HAP-1 (cell line): Measurements from ENCODE around the gene YY2.
A peak's percentile ranks its signal among the peaks of the same experiment; 100 is the strongest.
"Not testable (repeated sequence)": the region's sequence is repeated elsewhere in the genome, so short reads cannot be mapped to it uniquely, and the experiment has no call there.

Source experiments
- DNase-seq, 2 experiments: peaks; one replicate each; pipeline ENCODE4 v3.0.0-alpha.2; 2016 to 2020; ENCODE audit warnings: low spot score in 2 of 2
- H3K27me3 ChIP-seq: fragments of 250-450 bp; sonication (Bioruptor Pico); 2 replicates; pipeline ENCODE4 v1.5.1; 2020; ENCODE audit warnings: low read depth, mild to moderate bottlenecking, moderate library complexity
- H3K36me3 ChIP-seq: fragments of 250-450 bp; sonication (Bioruptor Pico); replicated peaks from 2 replicates; pipeline ENCODE4 v1.5.1; 2020; ENCODE audit warnings: mild to moderate bottlenecking
- H3K4me1 ChIP-seq: fragments of 250-450 bp; sonication (Bioruptor Pico); 2 replicates; pipeline ENCODE4 v1.5.1; 2020; ENCODE audit warnings: mild to moderate bottlenecking
- H3K4me3 ChIP-seq: fragments of 250-450 bp; sonication (Bioruptor Pico); 2 replicates; pipeline ENCODE4 v1.5.1; 2020; ENCODE audit warnings: mild to moderate bottlenecking, moderate library complexity
- H3K9me3 ChIP-seq: fragments of 250-450 bp; sonication (Bioruptor Pico); 2 replicates; pipeline ENCODE4 v1.5.1; 2020; ENCODE audit warnings: mild to moderate bottlenecking, moderate library complexity
- in situ Hi-C: fragments of 300-500 bp; cut with MboI; formaldehyde crosslinking; loops from 3 replicates; pipeline ENCODE4 v1.14.3; 2020; ENCODE audit warnings: low sequenced_read_pairs, inconsistent platforms, mixed read lengths

Gene YY2

GRCh38 chrX:21855937-21856415 is at the start of gene YY2:
TSS of gene YY2 (plus strand) at chrX:21855987. CDS start at chrX:21856485, 498 bp downstream.
- H3K36me3 ChIP-seq, result peaks cover 42% of the 10 kb centered on the region
- H3K27me3 ChIP-seq, result no peaks in the 10 kb centered on the region
- H3K4me1 ChIP-seq, result peaks cover 4% of the 10 kb centered on the region
- no peaks in the 10 kb centered on the region for H3K9me3 ChIP-seq
- no peak for DNase-seq
- in situ Hi-C loops, result no loop called here
- no peak within 1 kb of the TSS for H3K4me3 ChIP-seq

GRCh38 chrX:21806691-21807090 is 49.1 kb upstream of the YY2 start:
- in situ Hi-C loops, result no loop called here
- H3K36me3 ChIP-seq, result no peaks in the 10 kb centered on the region
- peaks cover 9% of the 10 kb centered on the region; the same call in 1 of the 2 replicates for H3K4me1 ChIP-seq
- no peaks in the 10 kb centered on the region for H3K27me3 ChIP-seq
- DNase-seq, result no peak
- H3K9me3 ChIP-seq, result no peaks in the 10 kb centered on the region; the same call in 1 of the 2 replicates
- no peak overlapping the region for H3K4me3 ChIP-seq

- in situ Hi-C loops, result no loop called here
- H3K4me1 ChIP-seq, result peaks cover 28% of the 10 kb centered on the region
- H3K9me3 ChIP-seq, result no peaks in the 10 kb centered on the region; the same call in 1 of the 2 replicates
- H3K36me3 ChIP-seq, result no peaks in the 10 kb centered on the region
- no peak overlapping the region for H3K4me3 ChIP-seq
- DNase-seq, result no peak
- no peaks in the 10 kb centered on the region for H3K27me3 ChIP-seq
These were observed 44.0 kb upstream of the YY2 start for GRCh38 chrX:21811832-21812231.

GRCh38 chrX:21812628-21813027 is 43.2 kb upstream of the YY2 start:
- no peaks in the 10 kb centered on the region; the same call in 1 of the 2 replicates for H3K9me3 ChIP-seq
- no peaks in the 10 kb centered on the region for H3K36me3 ChIP-seq
- in situ Hi-C loops, result no loop called here
- peaks cover 28% of the 10 kb centered on the region for H3K4me1 ChIP-seq
- DNase-seq, result peak in 1 of 2 experiments; percentile 92
- no peak overlapping the region for H3K4me3 ChIP-seq
- no peaks in the 10 kb centered on the region for H3K27me3 ChIP-seq

GRCh38 chrX:21813612-21814368 is 42.0 kb upstream of the YY2 start:
- no peaks in the 10 kb centered on the region for H3K27me3 ChIP-seq
- in situ Hi-C loops, result no loop called here
- H3K36me3 ChIP-seq, result no peaks in the 10 kb centered on the region
- H3K4me3 ChIP-seq, result no peak overlapping the region
- H3K4me1 ChIP-seq, result peaks cover 28% of the 10 kb centered on the region
- H3K9me3 ChIP-seq, result no peaks in the 10 kb centered on the region; the same call in 1 of the 2 replicates
- no peak for DNase-seq

- no peak overlapping the region for H3K4me3 ChIP-seq
- H3K36me3 ChIP-seq, result no peaks in the 10 kb centered on the region
- no peaks in the 10 kb centered on the region for H3K27me3 ChIP-seq
- no peak for DNase-seq
- H3K4me1 ChIP-seq, result peaks cover 28% of the 10 kb centered on the region
- in situ Hi-C loops, result no loop called here
- no peaks in the 10 kb centered on the region; the same call in 1 of the 2 replicates for H3K9me3 ChIP-seq
These were observed 39.7 kb upstream of the YY2 start for GRCh38 chrX:21816136-21816535.

- H3K9me3 ChIP-seq, H3K4me1 ChIP-seq, H3K36me3 ChIP-seq, DNase-seq, H3K4me3 ChIP-seq, H3K27me3 ChIP-seq, in situ Hi-C loops: not testable (repeated sequence)
These were observed 35.6 kb upstream of the YY2 start for GRCh38 chrX:21820170-21820569.

- Histone ChIP-seq H3K36me3 (no peaks in the 10 kb centered on the region), H3K9me3 (no peaks in the 10 kb centered on the region), H3K27me3 (no peaks in the 10 kb centered on the region), H3K4me3 (no peak overlapping the region), H3K4me1 (no peaks in the 10 kb centered on the region; the same call in none of the 2 replicates)
- in situ Hi-C loops, result no loop called here
- no peak for DNase-seq
These were observed 33.9 kb upstream of the YY2 start for GRCh38 chrX:21821875-21822274.

GRCh38 chrX:21831496-21831895 is 24.3 kb upstream of the YY2 start:
- no peak for DNase-seq
- Histone ChIP-seq H3K36me3 (no peaks in the 10 kb centered on the region), H3K4me3 (no peak overlapping the region), H3K4me1 (0 out of 2 replicates have a peak, but pooled peaks cover 3% of the 10 kb centered on the region), H3K9me3 (no peaks in the 10 kb centered on the region), H3K27me3 (no peaks in the 10 kb centered on the region)
- in situ Hi-C loops, result no loop called here

GRCh38 chrX:21837056-21837455 is 18.7 kb upstream of the YY2 start:
- no peaks in the 10 kb centered on the region; the same call in 1 of the 2 replicates for H3K36me3 ChIP-seq
- no peaks in the 10 kb centered on the region for H3K9me3 ChIP-seq
- DNase-seq, result no peak
- no peak overlapping the region for H3K4me3 ChIP-seq
- no peaks in the 10 kb centered on the region for H3K27me3 ChIP-seq
- peaks cover 12% of the 10 kb centered on the region for H3K4me1 ChIP-seq
- in situ Hi-C loops, result no loop called here

GRCh38 chrX:21838937-21839333 is 16.9 kb upstream of the YY2 start:
- Histone ChIP-seq H3K27me3 (no peaks in the 10 kb centered on the region), H3K4me1 (peaks cover 15% of the 10 kb centered on the region), H3K9me3 (no peaks in the 10 kb centered on the region), H3K36me3 (peaks cover 6% of the 10 kb centered on the region; the same call in 1 of the 2 replicates), H3K4me3 (peak overlapping the region; percentile 91)
- DNase-seq, result peak in 1 of 2 experiments; percentile 12
- in situ Hi-C loops, result no loop called here

- in situ Hi-C loops, result loop anchor here (5.0 to 10.0 kb wide), 2 partner anchors 105 to 133 kb away; partner anchors contain the start of gene SMS
- Histone ChIP-seq H3K27me3 (no peaks in the 10 kb centered on the region), H3K36me3 (peaks cover 11% of the 10 kb centered on the region; the same call in 1 of the 2 replicates), H3K9me3 (no peaks in the 10 kb centered on the region), H3K4me1 (peaks cover 15% of the 10 kb centered on the region), H3K4me3 (peak within 1 kb of the TSS; percentile 91)
- DNase-seq, result peak; percentile 87 to 94
These were observed 16.2 kb upstream of the YY2 start, which contains the start of gene MBTPS2 for GRCh38 chrX:21839334-21840192. TSS of gene MBTPS2 (plus strand) at chrX:21839617. CDS start at chrX:21839735, 118 bp downstream.

- peaks cover 15% of the 10 kb centered on the region for H3K4me1 ChIP-seq
- no peaks in the 10 kb centered on the region for H3K9me3 ChIP-seq
- H3K27me3 ChIP-seq, result no peaks in the 10 kb centered on the region
- no peak for DNase-seq
- in situ Hi-C loops, result loop anchor here (5.0 to 10.0 kb wide), 2 partner anchors 105 to 132 kb away; partner anchors contain the start of gene SMS
- peak overlapping the region; percentile 91 for H3K4me3 ChIP-seq
- peaks cover 17% of the 10 kb centered on the region for H3K36me3 ChIP-seq
These were observed 15.6 kb upstream of the YY2 start for GRCh38 chrX:21840193-21840545.
